ENCODE data around the gene SPDYE2. TPM values are rescaled to one million over a fixed set of nuclear protein-coding genes. Genes with fewer than 3 reads are reported as not detected.

SPDYE2 gene, protein sequence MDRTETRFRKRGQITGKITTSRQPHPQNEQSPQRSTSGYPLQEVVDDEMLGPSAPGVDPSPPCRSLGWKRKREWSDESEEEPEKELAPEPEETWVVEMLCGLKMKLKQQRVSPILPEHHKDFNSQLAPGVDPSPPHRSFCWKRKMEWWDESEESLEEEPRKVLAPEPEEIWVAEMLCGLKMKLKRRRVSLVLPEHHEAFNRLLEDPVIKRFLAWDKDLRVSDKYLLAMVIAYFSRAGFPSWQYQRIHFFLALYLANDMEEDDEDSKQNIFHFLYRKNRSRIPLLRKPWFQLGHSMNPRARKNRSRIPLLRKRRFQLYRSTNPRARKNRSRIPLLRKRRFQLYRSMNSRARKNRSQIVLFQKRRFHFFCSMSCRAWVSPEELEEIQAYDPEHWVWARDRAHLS
- not detected in 2 replicates for total RNA-seq

GRCh38 chr7:102550808-102551422 lies at the start of gene SPDYE2:
TSS of gene SPDYE2 (plus strand) at chr7:102551226. CDS start at chr7:102553256, 2,030 bp downstream.

GRCh38 chr7:102517550-102518147 lies 33.4 kb upstream of the SPDYE2 start, which contains the start of gene RASA4B:
TSS of gene RASA4B (minus strand) at chr7:102517777. CDS start at chr7:102517710, 67 bp downstream.

GRCh38 chr7:102543596-102543995 lies 7.4 kb upstream of the SPDYE2 start, which contains the start of gene UPK3BL2:
TSS of gene UPK3BL2 (minus strand) at chr7:102543696. CDS start at chr7:102543636, 60 bp downstream.

GRCh38 chr7:102572261-102573239 lies 21.5 kb downstream of the SPDYE2 start, which contains the start of gene POLR2J3:
TSS of gene POLR2J3 (minus strand) at chr7:102572583. CDS start at chr7:102572521, 62 bp downstream.

Other genes starting within 250 kb of the SPDYE2 start
- gene SPDYE6, start 194.8 kb upstream of the SPDYE2 start, total RNA-seq, result not detected in 2 replicates
- 10.1 and 12.8 TPM in 2 replicates for gene PRKRIP1, start 154.9 kb upstream of the SPDYE2 start, total RNA-seq
- 60.5 and 76.4 TPM in 2 replicates for gene ORAI2, start 117.7 kb upstream of the SPDYE2 start, total RNA-seq
- gene ALKBH4, start 86.4 kb upstream of the SPDYE2 start, total RNA-seq, result 10.3 and 42.7 TPM in 2 replicates
- 12.4 and 20.9 TPM in 2 replicates for gene LRWD1, start 86.2 kb upstream of the SPDYE2 start, total RNA-seq
- gene POLR2J, start 72.3 kb upstream of the SPDYE2 start, total RNA-seq, result 10.3 and 14.4 TPM in 2 replicates
- gene RASA4B, start 33.4 kb upstream of the SPDYE2 start, total RNA-seq, result 3.2 and 5.8 TPM in 2 replicates
- gene UPK3BL2, start 7.5 kb upstream of the SPDYE2 start, total RNA-seq, result not detected in 2 replicates
- gene POLR2J3, start 21.4 kb downstream of the SPDYE2 start, total RNA-seq, result 3.2 and 10.3 TPM in 2 replicates
- 2.6 and 3.9 TPM in 2 replicates for gene RASA4, start 65.5 kb downstream of the SPDYE2 start, total RNA-seq
- 31.4 and 35.5 TPM in 2 replicates for gene UPK3BL1, start 91.6 kb downstream of the SPDYE2 start, total RNA-seq
- gene SPDYE2B, start 99.1 kb downstream of the SPDYE2 start, total RNA-seq, result not detected in 2 replicates
- gene POLR2J2, start 120.4 kb downstream of the SPDYE2 start, total RNA-seq, result not detected in 2 replicates
- 3.5 and 8.1 TPM in 2 replicates for gene FAM185A, start 197.8 kb downstream of the SPDYE2 start, total RNA-seq

Data from myometrial cell (primary cell).